ENCODE data around the gene CARD19. TPM values are rescaled to one million over a fixed set of nuclear protein-coding genes. Genes with fewer than 3 reads are reported as not detected.

CARD19 gene
- polyA plus RNA-seq, 1 experiment, result 25.2 TPM

DNA sequence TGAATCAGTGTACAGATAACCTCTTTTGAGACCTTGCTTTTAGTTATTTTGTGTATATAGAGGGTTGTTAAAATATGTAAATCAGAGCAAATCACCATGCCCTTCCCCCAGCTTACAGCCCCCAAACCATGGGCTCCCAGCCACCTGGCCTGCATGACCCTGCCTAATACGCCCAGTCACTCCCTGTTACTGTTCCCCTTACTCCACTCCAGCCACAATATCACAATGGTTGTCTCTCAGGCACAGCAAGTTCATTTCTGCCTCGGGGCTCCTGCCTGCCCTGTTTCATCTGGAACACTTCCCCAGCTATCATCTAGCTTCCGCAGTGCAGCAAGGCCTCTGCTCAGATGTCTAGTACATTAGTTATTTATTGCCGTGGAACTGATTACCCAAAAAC, 5.0 kb upstream of the CARD19 start:
- ChIA-PET POLR2A (no interaction called here), CTCF (no interaction called here)
- no peaks in the 10 kb centered on the region for H3K27me3 ChIP-seq (ENCODE audit: control insufficient read depth, insufficient read depth, low read length)
- DNase-seq (ENCODE audit: low read depth, low spot score), result no peak
- no peak overlapping the region for H3K27ac ChIP-seq (ENCODE audit: low read depth, low read length)
- peaks cover 55% of the 10 kb centered on the region for H3K9me3 ChIP-seq (ENCODE audit: control insufficient read depth, insufficient read depth, low read length)
- H3K4me3 ChIP-seq (ENCODE audit: low read depth, low read length), result no peak overlapping the region
- TF ChIP-seq, protein P1, sequence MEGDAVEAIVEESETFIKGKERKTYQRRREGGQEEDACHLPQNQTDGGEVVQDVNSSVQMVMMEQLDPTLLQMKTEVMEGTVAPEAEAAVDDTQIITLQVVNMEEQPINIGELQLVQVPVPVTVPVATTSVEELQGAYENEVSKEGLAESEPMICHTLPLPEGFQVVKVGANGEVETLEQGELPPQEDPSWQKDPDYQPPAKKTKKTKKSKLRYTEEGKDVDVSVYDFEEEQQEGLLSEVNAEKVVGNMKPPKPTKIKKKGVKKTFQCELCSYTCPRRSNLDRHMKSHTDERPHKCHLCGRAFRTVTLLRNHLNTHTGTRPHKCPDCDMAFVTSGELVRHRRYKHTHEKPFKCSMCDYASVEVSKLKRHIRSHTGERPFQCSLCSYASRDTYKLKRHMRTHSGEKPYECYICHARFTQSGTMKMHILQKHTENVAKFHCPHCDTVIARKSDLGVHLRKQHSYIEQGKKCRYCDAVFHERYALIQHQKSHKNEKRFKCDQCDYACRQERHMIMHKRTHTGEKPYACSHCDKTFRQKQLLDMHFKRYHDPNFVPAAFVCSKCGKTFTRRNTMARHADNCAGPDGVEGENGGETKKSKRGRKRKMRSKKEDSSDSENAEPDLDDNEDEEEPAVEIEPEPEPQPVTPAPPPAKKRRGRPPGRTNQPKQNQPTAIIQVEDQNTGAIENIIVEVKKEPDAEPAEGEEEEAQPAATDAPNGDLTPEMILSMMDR (IDR thresholded peaks at IDR 0.05; ENCODE audit: low read depth, low read length), result no peak

DNA sequence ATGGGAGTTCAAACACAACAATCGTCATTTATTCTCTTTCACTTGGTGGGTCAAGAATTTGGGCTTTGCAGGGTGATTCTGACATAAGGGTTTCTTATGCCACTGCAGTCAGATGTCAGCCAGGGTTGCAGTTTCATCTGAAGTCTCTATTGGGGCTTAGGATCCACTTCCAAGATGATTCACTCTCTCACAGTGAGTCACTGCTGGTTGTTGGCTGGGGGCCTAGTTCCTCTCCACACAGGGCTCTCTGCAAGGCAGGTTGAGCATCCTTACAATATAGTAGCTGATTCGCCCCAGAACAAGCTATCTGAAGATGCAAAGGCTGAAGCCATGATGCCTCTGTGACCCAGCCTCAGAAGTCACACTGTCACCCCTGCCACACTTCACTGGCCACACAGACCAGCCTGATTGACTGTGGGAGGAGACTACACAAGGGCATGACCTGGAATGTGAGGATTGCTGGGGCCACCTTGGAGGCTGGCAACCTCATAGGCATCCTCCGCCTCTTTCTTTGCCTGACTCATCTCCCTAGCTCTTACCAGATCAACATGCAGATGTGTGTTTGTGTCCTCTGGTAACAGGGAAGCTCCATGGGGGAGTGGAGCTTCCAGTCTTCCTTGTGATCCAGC, 4.5 kb upstream of the CARD19 start:
- ChIA-PET CTCF (no interaction called here), POLR2A (no interaction called here)
- H3K9me3 ChIP-seq (ENCODE audit: control insufficient read depth, insufficient read depth, low read length), result peaks cover 55% of the 10 kb centered on the region
- TF ChIP-seq, protein P1 (IDR thresholded peaks at IDR 0.05; ENCODE audit: low read depth, low read length), result no peak
- H3K27ac ChIP-seq (ENCODE audit: low read depth, low read length), result peak overlapping the region; percentile 68
- peak; percentile 62 for DNase-seq (ENCODE audit: low read depth, low spot score)
- H3K4me3 ChIP-seq (ENCODE audit: low read depth, low read length), result no peak overlapping the region
- H3K27me3 ChIP-seq (ENCODE audit: control insufficient read depth, insufficient read depth, low read length), result no peaks in the 10 kb centered on the region

DNA sequence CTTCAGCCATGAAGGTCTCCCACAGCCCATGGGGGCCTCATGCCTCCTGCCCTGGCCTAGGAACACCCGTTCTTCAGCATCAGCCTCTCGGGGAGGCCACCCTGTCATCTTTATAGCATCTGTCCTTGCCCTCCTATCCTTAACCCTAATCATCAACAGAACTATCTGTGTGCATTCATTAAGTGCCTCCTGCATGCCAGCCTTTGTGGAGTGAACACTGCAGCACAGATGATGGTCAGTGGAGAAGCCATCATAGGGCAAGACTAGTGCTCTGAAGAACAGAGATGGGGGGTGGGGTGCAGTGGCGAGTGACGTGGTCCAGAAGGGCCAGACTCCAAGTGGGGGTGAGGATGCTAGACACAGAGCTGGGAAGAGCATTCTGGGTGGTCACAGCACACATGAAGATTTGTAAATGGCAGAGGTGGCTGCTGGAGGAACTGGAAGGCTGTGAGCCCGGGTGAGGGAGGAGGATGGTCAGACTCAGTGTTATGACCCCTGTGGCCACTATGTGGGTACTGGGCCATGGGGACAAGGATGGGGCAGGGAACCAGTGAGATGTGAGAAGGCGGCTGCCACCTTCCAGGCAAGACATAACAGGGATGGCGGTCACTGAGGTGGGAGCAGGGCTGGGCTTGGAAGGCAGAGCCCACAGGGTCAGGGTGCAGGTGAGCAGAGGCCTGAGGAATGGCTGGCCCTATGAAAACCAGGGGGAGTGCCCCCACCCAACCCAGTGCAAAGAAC, 3.6 kb upstream of the CARD19 start:
- TF ChIP-seq, protein P1 (IDR thresholded peaks at IDR 0.05; ENCODE audit: low read depth, low read length), result no peak
- CTCF ChIA-PET, result no interaction called here
- POLR2A ChIA-PET, result no interaction called here
- H3K4me3 ChIP-seq (ENCODE audit: low read depth, low read length), result no peak overlapping the region
- H3K27me3 ChIP-seq (ENCODE audit: control insufficient read depth, insufficient read depth, low read length), result no peaks in the 10 kb centered on the region
- DNase-seq (ENCODE audit: low read depth, low spot score), result no peak
- peak overlapping the region; percentile 65 for H3K27ac ChIP-seq (ENCODE audit: low read depth, low read length)
- H3K9me3 ChIP-seq (ENCODE audit: control insufficient read depth, insufficient read depth, low read length), result peaks cover 55% of the 10 kb centered on the region

DNA sequence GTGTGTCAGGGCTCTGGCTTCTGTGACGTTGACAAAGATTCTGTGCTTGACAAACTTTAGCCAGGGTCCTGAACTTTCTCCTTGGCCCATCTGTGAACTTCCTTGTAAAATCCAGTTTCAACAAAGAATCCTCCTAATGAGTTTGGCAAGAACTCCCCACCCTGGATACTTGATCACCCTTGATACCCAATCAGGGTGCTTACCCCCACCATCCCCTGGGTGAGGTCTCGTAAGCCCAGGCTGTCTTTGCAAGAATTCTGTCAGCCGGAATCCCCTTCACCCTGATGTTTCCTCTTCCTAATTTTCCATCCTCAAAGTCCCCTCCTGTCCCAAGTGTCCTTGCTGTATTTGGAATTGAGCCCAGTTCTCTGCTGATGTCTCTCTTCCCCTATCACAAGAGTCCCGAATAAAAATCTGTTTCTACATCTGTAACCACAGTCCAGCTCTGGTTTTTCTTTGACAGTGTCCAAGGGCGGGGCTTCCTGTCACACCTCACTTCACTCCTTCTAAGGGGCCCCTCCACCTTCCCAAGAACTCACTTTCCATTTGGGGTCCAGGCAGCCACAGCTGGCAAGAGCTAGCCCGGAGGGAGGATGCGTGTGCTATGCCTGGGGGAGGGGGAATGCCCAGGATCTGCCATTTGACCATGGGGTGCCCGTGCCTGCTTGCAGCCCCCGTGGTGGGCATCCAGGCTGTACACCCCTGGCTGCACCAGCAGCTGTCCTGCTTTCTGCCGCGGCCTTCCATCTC, 2.7 kb upstream of the CARD19 start:
- CTCF ChIA-PET, result no interaction called here
- POLR2A ChIA-PET, result no interaction called here
- H3K27ac ChIP-seq (ENCODE audit: low read depth, low read length), result no peak overlapping the region
- H3K27me3 ChIP-seq (ENCODE audit: control insufficient read depth, insufficient read depth, low read length), result no peaks in the 10 kb centered on the region
- TF ChIP-seq, protein P1 (IDR thresholded peaks at IDR 0.05; ENCODE audit: low read depth, low read length), result no peak
- peaks cover 46% of the 10 kb centered on the region for H3K9me3 ChIP-seq (ENCODE audit: control insufficient read depth, insufficient read depth, low read length)
- H3K4me3 ChIP-seq (ENCODE audit: low read depth, low read length), result no peak overlapping the region
- no peak for DNase-seq (ENCODE audit: low read depth, low spot score)
